Non-pigmented ciliary epithelial cell (primary cell): Measurements from ENCODE around the gene HIRA.
"Not testable (repeated sequence)": the region's sequence is repeated elsewhere in the genome, so short reads cannot be mapped to it uniquely, and the experiment has no call there.

ENCODE experiments used
- DNase-seq: peaks from one replicate; pipeline ENCODE4 v3.0.0-alpha.2; 2010; ENCODE audit warnings: low read depth

Gene HIRA

DNA sequence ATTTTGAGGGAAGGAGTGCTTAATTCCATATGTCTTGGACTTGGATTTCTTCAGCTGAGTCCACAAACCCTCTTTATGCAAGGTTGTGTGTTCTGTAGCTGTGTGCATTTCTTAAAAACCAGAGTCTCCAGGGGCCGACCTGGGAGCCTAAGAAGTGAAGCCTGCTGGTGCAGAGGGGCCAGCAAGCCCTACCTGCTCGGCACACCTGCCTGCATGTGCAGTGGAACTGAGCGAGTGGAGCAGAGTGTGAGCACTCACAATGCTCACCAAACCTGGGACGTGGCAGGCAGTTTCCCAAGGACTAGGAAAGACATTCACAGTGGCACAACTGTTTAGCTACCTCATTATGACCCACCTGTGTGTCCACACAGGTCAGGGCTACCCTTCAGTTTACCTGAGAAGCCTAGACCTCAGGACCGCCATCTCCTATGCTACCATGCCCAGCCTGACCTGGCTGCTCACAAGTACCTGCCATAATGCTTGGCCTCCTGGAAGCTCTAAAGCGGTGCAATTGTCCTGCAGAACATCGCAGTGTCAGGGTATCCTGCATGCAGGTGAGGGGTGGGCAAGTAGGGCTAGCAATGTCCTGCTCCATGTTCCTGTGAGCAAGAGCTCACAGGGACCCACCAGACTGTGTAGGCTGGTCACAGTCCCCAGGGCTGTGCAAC is 12.1 kb upstream of the HIRA start:
- no peak for DNase-seq

DNA sequence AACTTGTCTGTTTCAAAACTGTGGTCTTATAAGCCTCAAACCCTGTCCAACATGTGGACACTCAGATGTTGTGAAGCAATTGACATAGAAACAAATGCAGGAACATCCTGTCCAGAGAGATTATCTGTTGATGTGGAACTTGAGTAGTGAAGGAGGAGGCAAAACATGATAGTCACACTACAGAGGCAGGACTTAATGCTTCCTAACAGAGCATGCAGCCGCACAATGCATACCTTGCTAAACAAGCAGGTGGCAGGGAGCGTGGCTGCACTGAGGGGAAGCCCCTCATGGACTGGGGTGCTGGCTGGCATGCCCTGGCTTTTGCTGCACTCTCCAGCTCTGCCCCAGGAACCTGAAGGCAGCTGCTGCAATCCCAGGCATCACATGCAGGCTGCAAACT is 10.6 kb upstream of the HIRA start:
- no peak for DNase-seq

DNA sequence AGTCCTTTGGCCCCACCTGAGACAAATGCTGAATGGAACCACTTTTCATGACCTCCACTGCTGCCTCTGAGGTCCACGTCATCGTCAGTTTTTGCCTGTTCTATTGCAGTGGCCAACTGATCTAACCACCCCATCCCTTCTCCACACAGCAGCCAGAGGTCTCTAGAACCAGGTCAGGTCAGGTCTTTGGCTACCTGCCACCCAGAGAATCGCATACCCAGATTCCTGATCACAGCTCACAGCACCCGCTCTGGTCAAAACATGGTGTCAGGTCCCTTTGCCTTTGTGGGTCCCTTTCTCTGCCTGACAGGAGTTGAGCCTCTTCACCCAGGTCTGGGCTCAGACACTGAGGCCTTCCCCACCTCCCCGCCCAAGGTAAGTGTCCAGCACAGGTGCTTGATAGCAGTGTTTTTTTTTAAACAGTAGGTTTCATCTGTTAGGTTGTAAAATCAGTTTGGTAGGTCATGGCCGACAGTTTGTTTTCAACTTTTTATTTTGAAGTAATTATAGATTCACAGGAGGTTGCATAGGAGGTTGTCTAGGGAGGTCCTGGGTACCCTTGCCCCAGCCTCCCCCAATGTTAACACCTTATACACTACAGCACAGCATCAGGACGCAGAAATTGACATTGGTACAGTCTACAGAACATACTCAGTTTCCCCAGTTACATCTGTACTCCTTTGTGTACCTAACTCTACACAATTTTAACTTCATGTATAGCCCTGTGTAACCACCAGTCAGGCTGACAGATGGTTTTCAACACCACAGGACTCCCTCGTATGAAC is 9.1 kb upstream of the HIRA start:
- DNase-seq, result no peak

DNA sequence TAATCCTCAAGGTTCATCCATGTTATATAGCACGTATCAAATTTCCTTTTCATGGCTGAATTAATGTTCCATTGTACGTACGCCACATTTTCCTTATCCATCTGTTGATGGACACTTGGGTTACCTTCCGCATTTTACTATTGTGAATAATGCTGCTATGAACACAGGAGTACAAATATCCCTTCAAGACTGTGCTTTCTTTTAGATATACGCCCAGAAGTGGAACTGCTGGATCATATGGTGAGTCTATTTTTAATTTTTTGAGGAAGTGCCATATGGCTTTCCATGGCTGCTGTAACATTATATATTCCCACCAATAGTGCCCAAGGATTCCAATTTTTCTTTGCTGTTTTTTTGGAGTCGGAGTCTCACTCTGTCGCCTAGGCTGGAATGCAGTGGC is 6.8 kb upstream of the HIRA start:
- no peak for DNase-seq

DNA sequence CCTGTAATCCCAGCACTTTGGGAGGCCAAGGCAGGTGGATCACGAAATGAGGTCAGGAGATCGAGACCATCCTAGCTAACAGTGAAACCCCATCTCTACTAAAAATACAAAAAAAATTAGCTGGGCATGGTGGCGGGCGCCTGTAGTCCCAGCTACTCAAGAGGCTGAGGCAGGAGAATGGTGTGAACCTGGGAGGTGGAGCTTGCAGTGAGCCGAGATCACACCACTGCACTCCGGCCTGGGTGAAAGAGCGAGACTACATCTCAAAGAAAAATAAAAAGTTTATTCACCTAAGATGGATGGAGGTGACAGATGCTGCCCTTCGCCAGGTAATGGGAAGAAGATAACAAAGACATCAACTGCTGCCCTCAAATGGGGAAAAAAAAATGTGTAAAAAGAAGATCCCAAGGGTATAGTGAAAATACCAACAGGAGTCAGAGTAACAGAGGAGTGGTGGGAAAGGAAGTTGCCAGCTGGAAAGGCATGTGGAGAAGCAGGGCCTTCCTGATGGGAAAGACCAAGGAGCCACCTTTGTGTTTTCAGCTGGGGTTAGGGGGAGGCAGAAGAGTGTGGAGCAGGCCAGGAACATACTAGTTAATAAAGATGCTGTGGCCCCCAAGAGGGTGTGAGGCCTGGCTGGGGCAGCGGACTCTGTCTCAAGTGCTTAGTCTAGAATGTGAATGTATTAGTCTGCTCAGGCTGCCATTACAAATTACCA is 5.1 kb upstream of the HIRA start:
- not testable (repeated sequence) for DNase-seq

DNA sequence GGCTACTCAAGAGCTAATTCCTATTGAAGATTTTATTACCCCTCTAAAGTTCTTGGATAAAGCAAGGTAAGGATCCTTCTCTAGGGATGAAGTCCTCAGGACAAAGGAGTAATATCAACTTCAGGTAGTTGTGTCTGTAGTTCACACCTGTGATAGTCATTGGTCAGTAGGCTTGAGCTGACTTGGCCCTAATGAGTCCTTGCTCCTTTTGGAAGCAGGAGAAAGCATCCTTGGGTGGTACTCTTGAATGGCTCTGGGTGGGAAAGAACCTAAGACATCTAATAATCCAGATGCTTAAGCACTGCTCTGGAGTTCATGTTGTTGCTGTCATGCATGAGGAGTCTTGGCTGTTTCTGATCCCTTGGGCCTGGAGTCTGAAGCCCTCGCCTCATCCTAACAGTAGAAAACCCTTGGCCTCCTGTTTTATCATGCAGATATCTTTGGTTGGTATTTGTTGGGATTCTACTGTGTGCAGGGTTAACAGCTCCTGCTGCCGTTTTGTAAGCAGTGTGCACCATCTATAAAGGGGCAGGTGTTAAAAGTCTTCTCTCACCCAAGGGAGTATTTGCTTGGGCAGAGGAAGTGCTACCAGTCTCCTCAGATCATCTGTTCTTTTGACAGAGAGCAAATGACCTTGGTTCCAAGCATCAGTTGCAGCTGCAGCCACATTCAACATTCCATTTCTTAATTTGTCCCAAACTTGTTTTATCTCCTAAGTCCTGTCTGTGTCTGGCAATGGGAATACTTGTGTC is 3.5 kb upstream of the HIRA start:
- DNase-seq, result no peak

DNA sequence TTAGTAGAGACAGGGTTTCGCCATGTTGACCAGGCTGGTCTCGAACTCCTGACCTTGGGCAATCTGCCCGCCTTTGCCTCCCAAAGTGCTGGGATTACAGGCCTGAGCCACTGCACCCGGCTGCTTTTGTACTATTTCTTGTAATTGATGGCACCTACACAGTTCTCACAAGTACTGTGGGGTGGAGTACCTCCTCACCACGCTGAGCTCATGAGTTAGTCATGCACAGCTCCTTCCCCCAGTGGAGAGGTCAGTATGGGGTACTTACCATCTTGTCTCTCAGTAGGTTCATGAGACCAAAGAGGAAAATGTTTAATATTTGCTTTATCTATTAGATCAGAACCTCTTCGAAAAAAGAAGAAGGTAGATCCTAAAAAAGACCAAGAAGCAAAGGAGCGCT is 2.9 kb upstream of the HIRA start:
- DNase-seq, result no peak

DNA sequence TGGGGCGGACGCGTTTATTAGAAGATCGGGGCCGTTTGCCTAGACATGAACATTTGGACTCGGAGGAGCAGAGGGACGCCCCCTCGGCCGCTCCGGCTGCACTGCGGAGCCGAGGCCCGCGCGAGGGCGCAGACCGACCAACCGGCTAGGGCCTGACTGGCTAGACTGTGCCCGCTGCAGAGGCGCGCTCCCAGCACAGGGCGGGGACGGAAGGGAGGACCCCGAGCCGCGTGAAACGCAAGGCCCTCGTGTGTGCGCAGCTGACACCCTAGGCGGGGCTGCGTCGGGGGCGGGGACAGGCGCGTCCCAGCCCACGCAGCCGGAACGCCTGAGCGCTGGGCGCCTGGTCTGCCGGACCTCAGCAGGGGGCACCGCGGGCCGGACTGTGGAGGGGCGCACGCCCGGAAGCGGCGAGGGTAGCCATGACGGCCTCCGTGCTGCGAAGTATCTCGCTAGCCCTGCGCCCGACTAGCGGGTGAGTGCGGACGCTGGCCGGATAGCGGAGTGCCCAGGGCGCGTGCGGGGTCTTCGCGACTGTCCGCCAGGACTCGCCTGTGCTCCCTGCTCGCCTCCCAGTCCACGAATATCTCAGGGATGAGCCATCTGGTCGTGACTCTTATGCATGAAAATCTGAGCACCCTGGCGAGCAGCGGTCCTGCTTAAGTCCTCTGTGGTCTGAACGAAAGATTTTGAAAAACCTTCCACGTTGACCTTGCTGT is 759 bp upstream of the HIRA start, which contains the start of gene MRPL40:
Gene MRPL40 (plus strand): TSS at position 413 of the 719 bp plus-strand sequence. CDS start 10 bp downstream, at position 423.
- DNase-seq, result no peak

DNA sequence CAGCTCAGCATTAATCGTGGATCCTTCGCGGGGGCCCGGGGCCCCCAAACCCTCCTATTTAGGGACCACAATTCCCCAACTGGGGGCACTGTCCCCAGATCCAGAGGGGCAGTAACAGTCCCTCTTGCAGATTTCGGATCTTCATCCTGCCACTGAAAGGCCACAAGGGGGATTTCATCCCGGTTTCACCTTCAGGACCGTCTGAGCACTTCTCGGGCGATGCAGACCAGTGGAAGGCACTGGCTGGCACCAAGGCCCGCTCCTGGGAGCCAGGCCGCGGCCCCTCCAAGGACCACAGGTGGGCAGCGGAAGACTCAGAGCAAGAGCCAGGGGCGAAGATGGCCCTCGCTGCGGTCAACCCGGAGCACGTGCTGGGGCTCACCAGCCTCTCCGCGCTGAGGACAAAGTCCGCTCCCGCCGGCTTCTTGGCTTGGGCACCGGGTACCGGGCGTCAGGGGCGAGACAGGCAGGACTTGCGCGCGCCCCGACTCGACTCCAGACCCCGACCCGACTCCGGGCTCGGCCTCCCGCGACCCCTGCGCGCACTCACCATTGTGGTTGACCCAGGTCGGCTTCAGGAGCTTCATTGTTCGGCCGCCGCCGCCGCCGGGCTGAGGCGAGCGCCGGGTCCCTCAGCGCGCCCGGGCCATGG is 517 bp downstream of the HIRA start:
- DNase-seq, result no peak

DNA sequence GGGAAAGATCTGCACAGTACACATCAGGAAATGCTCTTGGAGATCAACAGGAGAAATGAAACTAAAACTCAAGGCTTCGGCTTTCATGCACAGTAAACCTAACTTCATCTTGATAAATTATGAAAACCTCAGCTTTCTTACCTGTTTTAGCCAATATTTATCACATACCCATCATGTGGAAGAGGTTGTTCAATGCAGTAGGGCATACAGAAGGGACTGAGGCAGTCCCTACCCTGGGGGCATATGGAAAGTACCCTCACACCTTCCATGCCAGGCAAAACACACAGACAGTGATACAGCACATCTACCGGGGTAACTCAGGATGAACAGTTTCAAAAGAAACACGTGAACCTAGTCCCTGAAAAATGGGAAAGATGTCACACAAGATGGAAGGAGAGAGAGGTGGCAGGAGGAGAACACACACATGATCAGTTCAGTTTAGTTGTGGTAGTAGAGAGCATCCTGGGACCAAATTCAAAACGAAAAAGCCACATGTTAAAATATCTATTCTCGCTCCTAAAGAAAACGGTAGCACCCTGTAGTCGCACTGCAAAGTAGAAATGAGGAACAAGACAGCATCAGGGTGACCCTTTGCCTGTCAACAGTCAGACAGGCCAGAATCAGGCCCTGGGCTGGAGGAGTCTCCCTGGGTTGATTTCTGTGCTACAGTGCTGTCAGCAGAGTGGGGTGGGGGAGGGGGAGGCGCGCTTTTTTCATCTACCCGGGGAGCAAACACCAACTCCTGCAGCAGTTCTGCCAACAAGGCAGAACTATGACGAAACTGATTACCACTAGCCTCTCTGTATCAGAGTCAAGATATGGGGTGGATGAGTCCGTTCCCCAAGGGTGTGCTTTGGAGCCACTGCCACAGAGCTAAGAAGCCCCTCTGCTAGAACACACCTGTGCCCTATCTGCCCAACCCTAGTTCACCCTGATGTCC is 1.3 kb downstream of the HIRA start:
- no peak for DNase-seq

DNA sequence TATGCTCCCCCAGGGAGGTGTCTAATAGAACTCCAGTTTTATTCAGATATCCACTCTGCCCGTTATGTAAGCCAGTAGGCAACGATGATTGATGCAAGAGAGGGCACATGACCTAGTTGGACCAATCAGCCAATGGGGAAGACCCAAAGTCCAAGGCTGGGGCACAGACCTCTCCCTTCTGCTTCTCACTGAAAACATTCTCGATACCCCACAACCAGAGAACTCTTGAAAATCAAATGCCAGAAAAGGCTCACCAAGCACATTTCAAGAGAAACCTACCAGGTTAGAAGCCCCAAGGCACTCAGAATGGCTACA is 7.4 kb downstream of the HIRA start:
- no peak for DNase-seq

DNA sequence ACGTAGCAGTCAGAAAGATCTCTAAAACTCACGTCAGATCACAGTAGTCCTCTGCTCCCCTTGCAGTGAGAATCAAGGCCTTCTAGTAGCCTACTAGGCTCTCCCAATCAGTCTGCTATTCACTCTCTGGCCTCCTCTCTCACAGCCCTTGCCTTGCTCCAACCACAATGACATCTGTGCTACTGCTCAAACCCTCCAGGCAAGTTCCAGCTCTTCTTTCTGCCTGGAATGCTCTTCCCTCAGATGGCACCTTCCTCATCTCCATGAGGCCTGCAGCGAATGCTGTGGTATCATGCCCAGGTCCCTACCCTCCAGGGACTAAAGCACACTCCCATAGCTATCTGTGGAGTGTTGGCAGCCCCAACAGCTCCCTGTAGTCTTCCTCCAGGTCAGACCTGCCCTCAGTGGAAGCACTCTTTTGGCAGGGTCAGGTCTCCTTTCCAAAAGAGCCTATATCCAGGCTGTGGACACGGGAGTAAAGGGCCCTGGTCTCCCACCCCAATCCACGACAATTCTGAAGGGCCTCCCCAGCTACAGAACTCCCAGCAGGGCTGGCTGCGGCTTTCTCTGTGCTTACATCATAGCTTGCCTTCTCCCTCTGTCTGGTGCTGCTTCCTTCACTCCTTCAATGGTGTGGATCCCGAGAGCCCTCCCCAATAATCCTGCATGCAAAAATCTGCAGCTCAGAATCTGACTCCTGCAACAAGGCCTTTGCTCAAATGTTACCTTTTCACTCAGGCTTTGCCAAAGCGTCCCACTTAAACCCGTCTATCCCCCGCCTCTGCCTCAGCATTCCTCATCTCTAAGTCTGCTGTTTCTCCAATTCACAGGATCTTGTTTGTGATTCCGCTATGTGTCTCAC is 8.9 kb downstream of the HIRA start:
- DNase-seq, result no peak

DNA sequence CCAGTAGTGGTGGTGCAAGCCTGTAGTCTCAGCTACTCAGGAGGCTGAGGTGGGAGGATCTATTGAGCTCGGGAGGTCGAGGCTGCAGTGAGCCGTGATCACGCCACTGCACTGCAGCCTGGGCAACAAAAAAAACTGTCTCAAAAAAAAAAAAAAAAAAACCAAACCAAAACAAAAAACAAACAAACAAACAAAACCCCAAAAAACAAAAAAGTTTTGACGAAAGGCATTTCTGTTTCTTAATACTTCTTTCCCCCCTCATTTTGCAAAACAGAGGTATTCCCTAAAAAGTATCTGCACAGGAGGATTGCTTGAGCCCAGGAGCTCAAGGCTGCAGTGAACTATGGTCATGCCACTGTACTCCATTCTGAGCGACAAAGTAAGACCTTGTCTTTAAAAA is 11.2 kb downstream of the HIRA start:
- DNase-seq, result no peak

DNA sequence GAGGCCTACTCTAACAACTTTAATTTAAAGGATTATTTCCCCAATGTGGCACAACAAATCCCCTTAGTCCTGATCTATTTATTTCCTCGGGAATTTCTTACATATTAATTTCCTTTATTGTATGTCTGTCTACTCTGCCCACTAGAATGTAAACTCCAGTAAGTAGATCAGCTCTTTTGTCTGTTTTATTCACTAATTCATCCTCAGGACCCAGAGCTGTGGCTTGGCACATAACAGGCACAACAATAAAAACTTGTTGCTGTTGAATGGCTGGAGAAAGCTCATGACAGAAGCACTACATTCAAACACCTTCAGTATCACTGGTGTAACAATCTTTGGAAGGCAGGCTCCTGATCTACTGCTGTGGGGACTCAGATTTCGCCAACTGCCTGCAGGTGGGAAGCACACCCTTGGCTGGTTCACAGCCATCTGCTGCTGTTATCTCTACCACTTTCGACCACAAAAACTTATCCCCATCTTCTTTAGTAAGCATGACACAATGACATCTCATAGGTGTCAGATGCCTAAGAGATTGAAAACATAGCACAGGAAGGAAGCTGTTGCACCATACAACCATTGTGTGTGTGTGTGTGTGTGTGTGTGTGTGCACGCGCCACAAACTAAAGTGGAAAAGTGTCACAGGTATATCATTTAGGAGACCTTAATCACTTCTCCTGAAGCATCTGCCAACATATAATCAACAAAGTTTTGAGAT is 11.9 kb downstream of the HIRA start:
- DNase-seq, result no peak

DNA sequence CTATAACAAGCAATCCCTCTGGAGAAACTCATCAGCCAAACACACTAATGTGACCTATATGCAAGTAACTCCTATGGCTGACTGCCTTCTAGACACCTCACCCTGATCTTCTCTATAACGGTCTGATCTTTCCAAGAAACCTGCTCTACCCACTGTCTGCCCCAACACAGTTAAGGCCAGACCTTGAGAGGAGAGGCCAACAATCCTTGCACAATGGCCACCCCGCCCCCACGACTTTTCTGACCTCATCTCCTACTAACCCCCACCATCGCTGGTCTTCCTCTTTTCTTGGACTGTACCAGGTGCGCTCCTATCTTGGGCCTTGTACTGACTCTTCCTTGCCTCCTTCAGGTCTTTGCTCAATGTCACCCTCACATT is 12.5 kb downstream of the HIRA start:
- no peak for DNase-seq

DNA sequence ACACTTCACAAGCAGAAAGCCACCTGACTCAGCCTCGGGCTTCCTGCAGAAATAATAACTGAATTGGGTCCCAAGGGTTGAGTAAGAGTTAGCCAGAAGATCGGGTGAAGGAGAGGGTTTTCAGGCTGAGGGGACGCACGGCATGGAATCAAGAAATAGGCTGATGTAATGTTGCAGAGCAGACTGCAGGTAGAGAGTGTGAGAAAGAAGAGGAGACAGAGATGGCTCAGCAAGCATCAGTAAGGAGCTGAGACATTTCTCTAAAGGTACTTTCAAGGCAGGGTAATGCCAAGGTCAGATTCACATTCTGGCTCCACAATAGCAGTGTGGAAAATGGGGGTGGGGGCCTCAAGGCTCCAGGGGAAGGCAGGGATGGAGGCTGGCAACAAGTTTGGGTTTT is 18.6 kb downstream of the HIRA start:
- no peak for DNase-seq

DNA sequence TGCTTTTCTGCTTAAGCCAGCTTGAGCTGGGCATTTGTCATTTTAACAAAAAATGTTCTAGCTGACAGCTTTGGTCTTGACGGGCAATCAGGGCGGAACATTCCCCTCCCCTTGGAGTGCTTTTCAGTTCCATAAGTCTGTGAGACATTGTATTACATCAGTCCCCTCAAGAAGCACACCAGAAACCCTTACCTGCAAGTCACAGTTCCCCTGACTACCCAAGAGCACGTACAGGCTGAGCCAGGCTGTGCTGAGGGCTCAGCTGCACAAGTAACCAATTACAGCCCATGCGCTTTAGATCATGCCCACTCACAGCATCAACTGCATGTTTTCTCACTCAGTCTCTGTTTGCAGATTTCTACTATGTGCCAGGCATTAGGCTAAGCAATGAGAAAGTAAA is 19.1 kb downstream of the HIRA start:
- no peak for DNase-seq

DNA sequence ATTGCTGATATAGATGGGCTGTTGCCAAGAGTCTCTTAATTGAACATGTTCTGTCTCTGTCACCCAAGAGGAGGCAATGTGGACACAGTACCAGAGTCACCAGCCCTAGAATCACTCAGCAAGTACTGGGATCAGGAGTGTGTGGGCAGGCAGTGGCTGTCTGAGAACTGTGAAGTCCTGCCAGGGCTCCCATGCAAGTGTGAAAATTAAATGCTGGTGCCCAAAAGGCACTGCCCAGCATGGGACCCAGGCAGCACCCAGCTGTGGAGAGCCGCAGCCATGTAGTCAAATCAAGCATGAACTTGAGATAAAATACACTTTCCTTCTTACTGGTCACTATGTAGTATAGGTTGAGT is 19.9 kb downstream of the HIRA start:
- no peak for DNase-seq
